Measurements from ENCODE around the gene COL6A3.

The COL6A3 gene

DNA sequence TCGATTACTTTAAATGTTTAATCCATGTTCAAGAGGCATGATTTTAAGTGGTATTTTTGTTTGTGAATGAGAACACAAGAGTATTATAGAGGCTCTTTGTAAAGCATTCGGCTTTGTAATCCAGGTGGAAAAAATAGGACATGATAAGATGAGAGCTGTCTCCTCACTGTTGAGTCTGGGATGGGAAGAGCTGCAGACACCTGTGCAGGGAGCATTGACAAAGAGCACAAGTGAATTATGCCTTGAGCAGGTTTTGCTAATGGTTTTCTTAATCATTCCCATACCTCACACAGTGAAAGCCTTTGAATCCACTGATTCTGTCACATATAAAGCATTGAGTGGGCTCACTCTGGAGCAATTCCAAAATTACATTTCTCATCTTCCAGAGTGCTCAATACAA, 9.6 kb downstream of the COL6A3 start:
- in situ Hi-C loops (cut with HindIII; ENCODE audit: low pct_unique_long_range_greater_than_20kb, low sequenced_read_pairs): no loop called here
- no peak for DNase-seq (ENCODE audit: low read depth in 1 of 2, low spot score in 1 of 2)
- no peak for TF ChIP-seq JUND (IDR thresholded peaks at IDR 0.05; ENCODE audit: low read depth)

DNA sequence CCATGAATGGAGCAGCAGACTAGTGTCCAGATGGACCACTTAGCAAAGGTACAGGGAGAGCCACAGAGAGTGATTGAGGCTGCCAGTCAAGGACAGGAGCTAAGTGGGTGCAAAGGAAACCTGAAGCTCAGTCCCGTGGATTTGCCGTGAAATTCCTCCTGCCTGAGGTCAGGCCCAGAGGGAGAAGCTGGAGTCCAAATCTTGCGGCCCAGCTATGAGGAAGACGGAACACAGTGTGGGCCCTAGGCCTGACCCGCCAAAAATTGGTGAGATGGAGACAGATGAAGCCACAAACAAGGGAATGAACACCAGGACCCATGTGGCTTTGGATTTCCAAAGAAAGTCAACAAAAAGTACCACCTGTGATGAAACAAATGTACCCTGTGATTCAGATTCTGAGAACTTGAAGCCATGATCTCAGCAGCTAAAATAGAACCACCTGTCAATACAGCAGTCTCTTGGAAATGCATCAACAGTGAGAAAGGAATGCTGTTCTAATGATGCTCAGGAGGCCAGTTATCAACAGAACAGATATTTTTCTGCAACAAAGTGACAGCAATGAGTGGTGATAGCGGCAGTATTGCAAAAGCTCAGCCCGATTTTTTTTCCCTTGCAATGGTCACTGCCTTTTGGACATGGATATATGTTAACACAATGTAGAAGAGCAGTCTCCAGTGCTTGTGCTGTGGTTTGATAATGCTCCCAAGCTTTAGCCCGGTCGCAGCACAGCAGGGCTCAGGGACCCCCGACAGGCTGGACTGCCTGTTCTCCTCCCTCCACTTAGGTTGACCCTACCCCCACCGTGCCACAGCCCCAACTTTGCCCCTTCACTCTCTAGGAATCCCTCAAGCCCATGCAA, 10.7 kb downstream of the COL6A3 start:
- in situ Hi-C loops (cut with HindIII; ENCODE audit: low pct_unique_long_range_greater_than_20kb, low sequenced_read_pairs): no loop called here
- no peak for DNase-seq (ENCODE audit: low read depth in 1 of 2, low spot score in 1 of 2)
- TF ChIP-seq JUND (IDR thresholded peaks at IDR 0.05; ENCODE audit: low read depth): no peak

DNA sequence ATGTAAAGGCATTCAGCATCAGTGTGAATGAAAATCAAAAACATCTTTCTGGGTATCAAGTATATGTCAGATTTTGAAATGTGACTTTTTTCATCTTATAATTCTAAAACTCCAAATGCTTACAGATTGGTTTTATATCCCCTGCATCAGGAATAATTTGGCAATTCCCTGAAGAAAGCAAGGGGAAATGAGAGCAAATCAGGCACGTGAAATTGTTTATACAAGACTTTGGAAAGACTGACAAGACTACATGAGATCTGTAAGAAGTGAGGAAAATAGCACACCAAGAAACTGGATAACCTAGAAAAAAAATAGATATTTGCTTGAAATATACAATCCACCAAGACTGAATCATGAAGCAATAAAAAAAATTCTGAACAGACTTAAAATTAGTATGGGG, 13.8 kb downstream of the COL6A3 start:
- TF ChIP-seq JUND (IDR thresholded peaks at IDR 0.05; ENCODE audit: low read depth): no peak
- in situ Hi-C loops (cut with HindIII; ENCODE audit: low pct_unique_long_range_greater_than_20kb, low sequenced_read_pairs): no loop called here

DNA sequence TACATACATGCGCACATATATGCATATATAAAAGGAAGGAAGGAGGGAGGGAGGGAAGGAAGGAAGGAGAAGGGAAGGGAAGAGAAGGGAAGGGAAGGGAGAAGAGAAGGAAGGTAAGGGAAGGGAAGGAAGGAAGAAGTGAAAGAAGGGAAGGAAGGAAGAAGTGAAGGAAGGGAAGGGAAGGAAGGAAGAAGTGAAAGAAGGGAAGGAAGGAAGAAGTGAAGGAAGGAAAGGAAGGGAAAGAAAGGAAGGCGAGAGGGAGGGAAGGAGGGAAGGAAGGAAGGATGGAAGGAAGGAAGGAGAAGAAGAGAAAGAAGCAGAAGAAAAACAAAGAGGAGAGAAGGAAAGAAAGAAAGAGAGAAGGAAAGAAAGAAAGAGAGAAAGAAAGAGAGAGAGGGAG, 16.9 kb downstream of the COL6A3 start:
- DNase-seq (ENCODE audit: low read depth in 1 of 2, low spot score in 1 of 2): no peak
- TF ChIP-seq JUND (IDR thresholded peaks at IDR 0.05; ENCODE audit: low read depth): no peak
- in situ Hi-C loops (cut with HindIII; ENCODE audit: low pct_unique_long_range_greater_than_20kb, low sequenced_read_pairs): no loop called here

More for the DNA sequence above, 13.8 kb downstream of the COL6A3 start:
- no peak for DNase-seq (ENCODE audit: low read depth in 1 of 2, low spot score in 1 of 2)

DNA sequence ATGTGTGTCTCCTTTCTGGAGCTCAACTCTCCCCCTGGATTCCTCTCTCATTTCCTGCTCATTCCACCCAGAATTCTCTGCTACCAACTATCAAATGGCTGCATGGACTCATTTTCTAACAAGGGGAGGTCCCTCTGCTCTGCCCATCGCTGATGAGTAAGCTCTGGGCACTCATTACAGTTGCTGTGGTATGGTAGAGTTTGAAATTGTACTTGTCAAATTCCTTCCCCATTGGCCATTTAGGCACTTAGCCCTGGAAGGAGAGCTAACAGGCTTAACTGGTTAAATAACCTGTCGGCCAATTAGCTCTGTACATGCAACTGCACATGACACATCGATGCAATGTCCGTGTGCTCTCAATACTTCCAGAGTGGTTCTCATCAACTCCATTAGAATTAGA, 20.4 kb downstream of the COL6A3 start:
- in situ Hi-C loops (cut with HindIII; ENCODE audit: low pct_unique_long_range_greater_than_20kb, low sequenced_read_pairs): no loop called here
- DNase-seq (ENCODE audit: low read depth in 1 of 2, low spot score in 1 of 2): peak in 1 of 2 experiments; percentile 46
- TF ChIP-seq JUND (IDR thresholded peaks at IDR 0.05; ENCODE audit: low read depth): no peak

DNA sequence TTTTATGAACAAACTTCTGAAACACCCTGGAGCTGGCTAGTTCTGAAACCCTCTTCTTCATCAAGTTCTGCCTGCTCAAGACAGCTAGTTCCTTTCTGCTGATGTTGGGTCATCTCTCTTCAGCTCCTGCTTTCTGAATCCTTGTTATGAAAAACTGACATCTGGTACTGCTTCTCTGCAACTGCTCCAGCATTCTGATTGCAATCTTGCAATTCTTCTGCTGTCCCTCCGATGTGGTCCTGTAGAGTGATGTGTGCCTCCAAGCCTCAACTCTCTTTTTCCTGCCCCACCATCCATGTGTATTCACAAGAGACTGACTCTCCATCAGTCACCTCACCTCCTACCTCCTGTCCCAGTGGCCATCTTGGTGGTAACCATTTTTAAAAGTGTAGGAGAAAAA, 21.8 kb downstream of the COL6A3 start:
- TF ChIP-seq JUND (IDR thresholded peaks at IDR 0.05; ENCODE audit: low read depth): no peak
- in situ Hi-C loops (cut with HindIII; ENCODE audit: low pct_unique_long_range_greater_than_20kb, low sequenced_read_pairs): no loop called here
- DNase-seq (ENCODE audit: low read depth in 1 of 2, low spot score in 1 of 2): no peak

DNA sequence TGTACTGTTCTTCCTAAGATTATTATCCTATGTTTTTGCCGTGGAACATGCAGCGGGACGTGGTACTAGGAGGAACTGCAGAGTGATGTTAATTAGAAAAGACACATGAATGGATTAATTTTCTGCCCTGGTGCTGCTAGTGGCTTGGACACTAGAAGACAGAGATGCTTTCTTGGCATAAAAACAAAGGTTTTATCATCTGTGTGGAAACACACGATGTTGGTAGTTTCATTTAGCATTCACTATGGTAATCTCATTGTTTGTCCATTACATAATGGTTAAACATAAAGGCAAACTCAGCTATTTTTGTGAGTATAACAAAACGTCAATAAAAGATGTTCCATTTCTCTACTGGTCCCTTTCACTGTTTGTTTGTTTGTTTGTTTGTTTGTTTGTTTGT, 22.8 kb downstream of the COL6A3 start:
- no peak for DNase-seq (ENCODE audit: low read depth in 1 of 2, low spot score in 1 of 2)
- no peak for TF ChIP-seq JUND (IDR thresholded peaks at IDR 0.05; ENCODE audit: low read depth)
- in situ Hi-C loops (cut with HindIII; ENCODE audit: low pct_unique_long_range_greater_than_20kb, low sequenced_read_pairs): no loop called here

DNA sequence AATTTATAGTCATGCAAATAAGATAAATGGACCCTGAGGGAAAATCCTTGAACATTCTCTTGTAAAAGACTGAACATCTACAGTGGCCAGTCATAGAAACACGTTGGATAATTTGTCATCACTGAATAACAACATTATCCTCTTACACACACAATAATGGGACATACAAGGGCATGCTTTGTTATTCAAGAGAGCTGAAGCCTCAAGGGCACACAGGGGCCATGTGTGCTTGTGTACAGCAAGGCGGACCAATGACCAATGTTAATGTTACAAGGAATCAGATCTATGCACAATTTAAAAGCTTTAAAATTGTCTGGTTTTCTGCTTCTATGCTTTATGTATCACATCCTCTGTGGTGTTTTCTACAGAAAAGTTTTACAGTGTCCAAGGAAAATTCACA, 23.7 kb downstream of the COL6A3 start:
- in situ Hi-C loops (cut with HindIII; ENCODE audit: low pct_unique_long_range_greater_than_20kb, low sequenced_read_pairs): no loop called here
- TF ChIP-seq JUND (IDR thresholded peaks at IDR 0.05; ENCODE audit: low read depth): no peak
- DNase-seq (ENCODE audit: low read depth in 1 of 2, low spot score in 1 of 2): no peak

DNA sequence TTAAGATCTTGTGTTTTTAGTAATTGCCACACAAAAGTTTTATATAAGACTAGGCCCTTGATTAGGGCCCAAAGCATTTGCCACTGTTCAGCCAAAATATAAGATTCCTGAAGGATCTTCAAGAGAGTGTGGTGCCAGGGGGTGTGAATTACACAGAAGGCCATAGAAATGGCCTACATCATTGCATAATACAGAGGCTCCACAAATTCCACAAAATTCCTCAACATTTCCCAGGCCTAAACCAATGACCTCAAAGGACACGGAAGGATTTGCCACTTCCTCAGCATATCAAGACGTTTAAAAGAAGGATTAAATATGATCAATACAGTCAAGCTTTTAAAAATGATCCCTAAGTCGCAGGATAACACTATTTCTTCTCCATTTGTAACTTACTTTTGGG, 24.1 kb downstream of the COL6A3 start:
- in situ Hi-C loops (cut with HindIII; ENCODE audit: low pct_unique_long_range_greater_than_20kb, low sequenced_read_pairs): no loop called here
- TF ChIP-seq JUND (IDR thresholded peaks at IDR 0.05; ENCODE audit: low read depth): no peak
- no peak for DNase-seq (ENCODE audit: low read depth in 1 of 2, low spot score in 1 of 2)

DNA sequence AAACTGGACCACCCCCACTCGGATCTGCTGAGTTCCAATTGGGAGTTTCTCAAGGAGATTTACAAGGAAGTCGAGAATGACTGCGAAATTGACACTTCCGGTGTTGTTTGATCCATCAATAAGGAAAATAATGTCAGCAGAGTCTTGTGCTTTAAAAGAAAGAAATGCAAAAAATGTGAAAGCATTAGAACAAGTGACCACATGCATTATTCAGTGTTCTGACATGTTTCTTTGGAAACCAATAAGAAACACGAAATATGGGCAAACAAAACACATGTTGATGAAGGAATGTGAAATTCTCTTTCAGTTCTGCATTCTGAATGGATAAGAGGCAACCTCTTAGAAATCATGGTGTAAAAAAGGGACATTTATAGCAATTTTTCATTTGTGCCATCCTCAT, 25.9 kb downstream of the COL6A3 start:
- no peak for TF ChIP-seq JUND (IDR thresholded peaks at IDR 0.05; ENCODE audit: low read depth)
- no peak for DNase-seq (ENCODE audit: low read depth in 1 of 2, low spot score in 1 of 2)
- in situ Hi-C loops (cut with HindIII; ENCODE audit: low pct_unique_long_range_greater_than_20kb, low sequenced_read_pairs): no loop called here

DNA sequence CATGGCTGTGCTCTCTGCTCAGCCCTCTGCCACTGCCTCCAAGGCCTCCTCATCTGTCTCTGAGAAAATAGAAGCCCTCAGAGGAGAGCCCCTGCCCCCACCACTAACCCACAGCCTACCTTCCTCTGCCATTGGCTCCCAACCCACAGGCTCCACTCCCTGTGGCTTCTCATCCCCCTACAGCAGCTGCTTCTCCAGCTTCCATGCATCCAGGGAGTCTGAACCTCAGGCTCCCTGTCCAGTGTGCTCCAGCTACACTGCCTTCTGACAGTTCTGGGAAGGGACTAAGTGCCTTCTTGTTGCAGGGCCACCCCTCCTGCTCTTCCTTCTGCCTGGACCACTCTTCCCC, 29.3 kb downstream of the COL6A3 start:
- in situ Hi-C loops (cut with HindIII; ENCODE audit: low pct_unique_long_range_greater_than_20kb, low sequenced_read_pairs): no loop called here
- no peak for TF ChIP-seq JUND (IDR thresholded peaks at IDR 0.05; ENCODE audit: low read depth)
- no peak for DNase-seq (ENCODE audit: low read depth in 1 of 2, low spot score in 1 of 2)

DNA sequence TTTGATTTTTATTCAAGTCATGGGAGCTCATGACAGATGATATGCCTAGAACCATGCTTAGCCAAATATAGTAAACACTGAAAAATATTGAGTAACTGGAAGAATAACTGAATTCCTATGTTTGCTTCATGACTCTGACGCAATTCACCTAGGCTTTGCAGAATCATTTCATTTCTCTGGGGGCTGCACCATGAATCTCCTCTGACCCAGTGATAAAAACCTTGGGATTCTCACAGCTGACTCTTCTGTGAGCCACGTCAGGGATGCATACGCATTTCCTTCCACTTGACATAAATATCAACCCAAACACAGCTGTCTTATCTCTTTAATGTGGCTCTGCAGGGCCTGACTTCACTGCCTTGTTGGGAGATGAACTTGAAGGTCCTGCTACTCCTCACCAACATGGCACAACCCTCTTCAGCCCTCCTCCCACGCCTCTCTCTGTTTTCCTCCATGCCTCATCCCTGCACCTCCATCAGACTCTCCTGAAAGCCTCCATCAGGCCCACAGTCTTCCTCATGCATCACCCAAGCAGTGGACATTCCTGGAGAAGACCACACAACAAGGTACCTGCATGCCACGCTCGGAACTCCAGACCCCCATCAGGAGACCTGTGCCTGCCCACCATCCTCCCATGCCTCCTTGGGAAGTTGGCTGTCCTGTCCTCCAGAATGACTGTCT, 29.8 kb downstream of the COL6A3 start:
- no peak for TF ChIP-seq JUND (IDR thresholded peaks at IDR 0.05; ENCODE audit: low read depth)
- in situ Hi-C loops (cut with HindIII; ENCODE audit: low pct_unique_long_range_greater_than_20kb, low sequenced_read_pairs): no loop called here
- no peak for DNase-seq (ENCODE audit: low read depth in 1 of 2, low spot score in 1 of 2)

DNA sequence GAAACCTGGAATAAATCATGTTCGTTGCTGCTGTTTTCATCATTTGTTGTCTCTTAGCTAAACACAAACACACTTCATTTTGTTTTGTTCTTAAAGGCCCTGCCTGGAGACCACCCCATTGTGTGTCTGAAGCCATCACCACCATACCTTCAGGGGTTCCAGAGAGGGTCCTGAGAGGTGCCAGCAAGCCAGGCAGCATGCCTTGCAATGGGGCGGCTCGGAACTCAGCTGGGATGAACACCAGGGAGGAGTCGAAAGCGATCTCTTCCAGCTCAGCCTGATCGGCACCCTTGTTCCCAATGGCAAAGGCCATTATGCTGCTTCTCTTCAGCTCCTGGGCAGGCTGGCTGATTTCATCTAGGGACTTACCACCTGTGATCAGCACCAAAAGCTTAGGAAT, 33.2 kb downstream of the COL6A3 start:
- DNase-seq (ENCODE audit: low read depth in 1 of 2, low spot score in 1 of 2): no peak
- in situ Hi-C loops (cut with HindIII; ENCODE audit: low pct_unique_long_range_greater_than_20kb, low sequenced_read_pairs): no loop called here
- no peak for TF ChIP-seq JUND (IDR thresholded peaks at IDR 0.05; ENCODE audit: low read depth)

Measured in T47D (cell line).